Hematopoietic multipotent progenitor cell treated with erythropoietin and hydrocortisone succinate and interleukin-3 and kit ligand, for 8 days (in vitro differentiated cells): ENCODE results near the gene EMP1.

ENCODE experiments used
- DNase-seq: peaks from one replicate; pipeline ENCODE4 v3.0.0-alpha.2; 2015

EMP1 gene

GRCh38 chr12:13198241-13198640 is 1.7 kb downstream of the EMP1 start:
- no peak for DNase-seq

GRCh38 chr12:13198876-13199275 is 2.4 kb downstream of the EMP1 start:
- no peak for DNase-seq

GRCh38 chr12:13199592-13199991 is 3.1 kb downstream of the EMP1 start:
- no peak for DNase-seq

DNA sequence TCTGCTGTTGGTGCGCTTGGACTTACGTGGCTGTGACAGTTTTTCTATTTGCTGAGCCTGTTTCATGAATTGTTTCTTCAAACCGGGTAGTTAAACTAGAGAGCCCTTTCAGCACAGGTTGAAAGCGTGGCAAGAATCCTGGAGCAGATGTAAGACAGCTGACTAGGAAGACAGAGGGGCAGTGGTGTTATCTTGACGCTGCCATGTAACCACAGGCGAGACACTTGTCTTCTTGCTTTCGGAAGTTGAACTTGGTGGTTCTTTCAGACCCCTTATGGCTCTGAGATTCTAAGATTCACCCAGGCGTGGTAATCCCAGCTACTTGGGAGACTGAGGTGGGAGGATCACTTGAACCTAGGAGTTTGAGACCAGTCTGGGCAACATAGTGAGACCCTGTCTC is 4.3 kb downstream of the EMP1 start:
- peak; percentile 63 for DNase-seq

DNA sequence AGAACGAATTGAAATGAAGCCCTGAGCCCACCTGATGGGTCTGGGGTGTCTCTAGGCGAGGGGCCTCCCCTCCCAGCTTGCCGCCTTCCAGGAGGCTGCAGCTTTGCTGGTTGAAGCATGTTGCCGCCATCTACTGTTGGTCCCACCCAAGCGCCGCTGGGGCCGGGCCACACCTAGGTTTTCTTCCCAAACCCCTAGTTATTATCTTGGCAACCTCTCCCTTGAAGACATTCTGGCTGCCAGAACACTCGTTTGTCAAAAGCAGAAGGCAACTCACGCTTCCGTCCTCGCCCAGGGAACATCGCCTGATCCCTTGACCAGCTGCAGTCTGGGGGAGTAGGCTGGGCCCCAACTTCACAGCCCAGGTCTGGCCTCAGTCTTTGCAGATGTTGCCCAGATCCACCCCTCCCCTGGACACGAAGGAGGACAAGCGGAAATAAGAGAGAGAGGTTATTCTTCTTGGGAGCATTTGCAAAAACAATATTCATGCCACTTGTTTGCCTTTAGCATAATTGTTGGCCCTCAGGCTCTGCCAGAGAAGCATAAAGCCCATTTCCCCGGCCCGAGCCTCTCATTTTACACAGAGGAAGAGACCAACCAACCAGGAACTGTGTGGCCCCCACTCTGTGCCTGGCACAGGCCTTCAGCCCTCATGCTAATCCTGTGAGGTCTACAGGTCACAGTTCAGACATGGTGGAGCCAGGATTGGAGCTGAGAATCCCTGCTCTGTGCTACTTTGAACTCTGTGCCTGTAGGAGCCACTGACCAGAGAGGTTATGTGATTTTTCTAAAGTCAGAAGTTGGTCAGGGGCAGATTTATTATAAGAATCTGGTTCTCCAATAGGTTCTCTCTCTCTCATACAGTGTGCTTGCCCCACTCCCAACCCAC is 6.8 kb downstream of the EMP1 start:
- DNase-seq, result peak; percentile 13

DNA sequence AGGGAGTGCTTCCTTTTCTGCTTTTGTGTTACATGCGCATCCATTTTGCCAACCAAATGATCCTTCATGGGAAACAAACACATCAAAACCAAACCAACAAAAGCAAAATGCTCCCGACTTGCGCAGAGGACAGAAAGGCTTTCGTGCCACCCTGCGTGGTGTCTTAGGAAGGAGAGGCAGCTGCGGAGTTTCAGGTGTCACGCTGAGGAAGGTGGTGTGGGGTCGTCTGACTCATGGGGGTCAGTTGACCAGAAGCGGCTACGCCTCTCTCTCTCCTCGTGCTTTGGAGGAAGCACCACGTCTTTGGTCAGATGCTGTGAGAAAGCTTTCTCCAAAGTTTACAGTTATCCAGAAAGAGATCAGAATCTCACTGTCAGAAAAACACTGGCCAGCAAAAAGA is 7.9 kb downstream of the EMP1 start:
- no peak for DNase-seq

- DNase-seq, result no peak
Measured at GRCh38 chr12:13205809-13206559, 9.5 kb downstream of the EMP1 start.

DNA sequence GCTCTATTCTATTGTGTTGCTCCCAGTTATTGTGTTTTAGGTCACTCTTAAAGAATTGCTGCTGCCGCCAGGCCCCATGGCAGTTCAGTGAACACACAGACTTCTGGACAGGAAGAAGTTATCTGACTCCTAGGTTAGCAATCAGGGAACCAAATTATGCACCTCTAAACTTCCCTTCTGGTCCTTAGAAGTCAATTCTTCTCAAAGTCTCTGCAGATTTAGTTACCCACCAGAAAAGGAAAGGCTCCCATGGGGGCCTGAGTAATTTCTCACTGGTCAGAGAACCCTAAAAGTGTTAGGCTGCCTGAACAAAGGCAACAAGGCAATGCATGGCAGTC is 10.0 kb downstream of the EMP1 start:
- no peak for DNase-seq

- DNase-seq, result peak; percentile 36
Measured at GRCh38 chr12:13208533-13209435, 12.3 kb downstream of the EMP1 start.

GRCh38 chr12:13209436-13210235 is 13.1 kb downstream of the EMP1 start:
- DNase-seq, result no peak

DNA sequence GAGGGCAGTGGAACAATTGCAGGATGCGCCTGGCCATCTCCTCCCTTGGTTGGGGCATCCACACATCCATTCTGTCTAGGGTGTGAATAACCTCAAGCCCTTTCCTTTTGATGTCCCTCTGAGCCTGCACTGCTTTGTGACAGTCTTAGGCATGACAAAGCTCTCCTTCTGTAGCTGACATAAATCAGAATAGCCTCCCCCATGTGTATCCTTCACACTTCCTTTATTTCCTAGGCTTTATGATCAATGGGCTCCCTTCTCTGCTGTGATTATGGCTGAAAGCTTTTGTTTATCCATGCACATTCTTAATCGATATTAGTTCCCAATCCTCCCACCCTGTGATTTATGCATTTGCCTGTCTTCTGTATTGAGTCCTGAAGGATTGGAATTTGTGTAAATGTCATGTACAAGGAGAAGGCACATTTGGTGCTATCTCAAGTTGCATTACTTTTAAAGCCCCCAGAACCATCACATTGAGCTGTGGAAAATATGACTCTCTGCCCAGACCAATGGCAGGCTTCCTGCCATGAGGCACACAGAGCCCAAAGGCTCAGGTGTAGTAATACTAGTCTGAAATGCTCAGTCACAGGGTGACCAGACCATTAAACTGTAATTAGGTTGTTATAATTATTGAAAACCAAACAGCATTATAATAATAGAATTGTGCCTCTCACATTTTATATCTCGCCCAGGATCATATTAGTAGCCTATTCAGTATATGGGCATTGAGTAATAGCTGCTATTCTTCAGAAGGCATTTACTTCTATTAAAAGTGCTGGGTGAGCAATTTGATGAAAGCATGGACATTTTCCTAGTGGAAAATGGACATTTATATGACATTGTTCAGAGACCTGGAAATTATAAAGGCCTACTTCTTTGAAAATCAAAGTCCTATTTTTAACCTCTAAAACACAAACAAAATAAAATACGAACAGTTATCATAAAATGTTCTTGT is 14.0 kb downstream of the EMP1 start:
- DNase-seq, result no peak

GRCh38 chr12:13211191-13211858 is 14.8 kb downstream of the EMP1 start:
- DNase-seq, result no peak

GRCh38 chr12:13211859-13212664 is 15.5 kb downstream of the EMP1 start:
- peak; percentile 82 for DNase-seq

DNA sequence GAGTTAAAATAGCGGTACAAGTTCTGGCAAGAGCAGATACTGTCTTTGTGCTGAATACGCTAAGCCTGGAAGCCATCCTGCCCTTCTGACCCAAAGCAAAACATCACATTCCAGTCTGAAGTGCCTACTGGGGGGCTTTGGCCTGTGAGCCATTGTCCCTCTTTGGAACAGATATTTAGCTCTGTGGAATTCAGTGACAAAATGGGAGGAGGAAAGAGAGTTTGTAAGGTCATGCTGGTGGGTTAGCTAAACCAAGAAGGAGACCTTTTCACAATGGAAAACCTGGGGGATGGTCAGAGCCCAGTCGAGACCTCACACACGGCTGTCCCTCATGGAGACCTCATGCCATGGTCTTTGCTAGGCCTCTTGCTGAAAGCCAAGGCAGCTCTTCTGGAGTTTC is 18.5 kb downstream of the EMP1 start:
- no peak for DNase-seq

GRCh38 chr12:13218641-13219040 is 22.1 kb downstream of the EMP1 start:
- no peak for DNase-seq

- DNase-seq, result no peak
Measured at GRCh38 chr12:13219320-13219719, 22.8 kb downstream of the EMP1 start.

GRCh38 chr12:13220838-13221237 is 24.3 kb downstream of the EMP1 start:
- no peak for DNase-seq

- DNase-seq, result peak; percentile 40
Measured at GRCh38 chr12:13222076-13222475, 25.6 kb downstream of the EMP1 start.

DNA sequence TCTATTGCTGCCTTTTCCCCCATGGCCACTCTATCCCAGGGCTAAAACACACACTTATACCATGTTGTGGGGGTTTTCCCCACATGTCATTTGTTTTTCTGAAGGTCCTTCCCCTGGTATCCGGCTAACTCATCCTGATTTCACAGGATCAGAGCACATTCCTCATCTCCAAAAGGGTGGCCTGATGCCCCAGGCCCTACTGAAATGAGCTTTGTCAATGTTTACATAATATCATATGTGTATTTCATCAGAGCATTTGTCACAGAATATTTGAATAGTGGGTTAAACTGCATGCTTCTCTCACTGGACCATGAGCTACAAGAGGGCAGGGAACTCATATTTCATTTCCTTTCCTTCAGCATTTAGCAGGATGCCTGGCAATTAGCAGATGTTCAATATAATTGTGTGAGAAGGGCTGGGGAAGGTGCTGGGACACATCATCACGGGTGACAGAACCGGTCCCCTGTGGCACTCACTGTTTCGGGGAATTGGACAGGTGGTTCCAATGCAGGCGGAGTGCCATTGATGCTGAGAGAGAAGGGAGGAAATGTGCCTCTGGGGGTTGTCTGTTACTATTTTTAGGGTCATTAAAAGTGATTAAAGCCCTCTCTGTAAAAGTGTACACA is 26.8 kb downstream of the EMP1 start:
- DNase-seq, result no peak
